KMS-11 (cell line): ENCODE measurements around the gene SMTNL1.
"Not testable (repeated sequence)": the region's sequence is repeated elsewhere in the genome, so short reads cannot be mapped to it uniquely, and the experiment has no call there.

Experiments
- H2AFZ ChIP-seq: fragments of 200-600 bp; sonication (generic); 2 replicates; pipeline ENCODE4 v1.6.1; 2016; ENCODE audit warnings: antibody characterized with exemption, mixed run types, low read depth
- H3K27ac ChIP-seq: fragments of 200-600 bp; sonication (generic); 2 replicates; pipeline ENCODE4 v1.6.1; 2016; ENCODE audit warnings: mild to moderate bottlenecking, mixed run types
- H3K27me3 ChIP-seq: fragments of 200-600 bp; sonication (generic); 2 replicates; pipeline ENCODE4 v1.6.1; 2017; ENCODE audit warnings: mild to moderate bottlenecking, low read depth, mixed run types, moderate library complexity; ENCODE audit not compliant: insufficient read depth
- H3K36me3 ChIP-seq: fragments of 200-600 bp; sonication (generic); 2 replicates; pipeline ENCODE4 v1.6.1; 2017; ENCODE audit warnings: mild to moderate bottlenecking, mixed run types; ENCODE audit not compliant: insufficient read depth
- H3K4me1 ChIP-seq: fragments of 200-600 bp; sonication (generic); 2 replicates; pipeline ENCODE4 v1.6.1; 2016; ENCODE audit warnings: mild to moderate bottlenecking, low read depth, mixed run types; ENCODE audit not compliant: poor library complexity, severe bottlenecking
- H3K4me2 ChIP-seq: fragments of 200-600 bp; sonication (generic); 2 replicates; pipeline ENCODE4 v1.7.0; 2016; ENCODE audit warnings: mild to moderate bottlenecking, mixed run types
- H3K4me3 ChIP-seq: fragments of 200-600 bp; sonication (generic); IDR thresholded peaks from 2 replicates; pipeline ENCODE4 v1.6.1; 2017; ENCODE audit warnings: low read depth, low read length, mixed read lengths; ENCODE audit not compliant: insufficient read depth
- H3K79me2 ChIP-seq: fragments of 200-600 bp; sonication (generic); 2 replicates; pipeline ENCODE4 v1.6.1; 2016; ENCODE audit warnings: low read depth, mixed run types; ENCODE audit not compliant: insufficient read depth
- H3K9ac ChIP-seq: fragments of 200-600 bp; sonication (generic); 2 replicates; pipeline ENCODE4 v1.6.1; 2016; ENCODE audit warnings: mild to moderate bottlenecking, mixed run types
- H4K20me1 ChIP-seq: fragments of 200-600 bp; sonication (generic); 2 replicates; pipeline ENCODE4 v1.6.1; 2016; ENCODE audit warnings: mild to moderate bottlenecking, mixed run types; ENCODE audit not compliant: insufficient read depth
- TF ChIP-seq, protein P1 (sequence below): fragments of 200-600 bp; sonication (generic); conservative IDR thresholded peaks from 2 replicates; pipeline ENCODE4 v1.6.1; 2017; ENCODE audit warnings: low read depth, mild to moderate bottlenecking, antibody characterized with exemption, low read length, moderate library complexity, mixed read lengths

Gene SMTNL1

DNA sequence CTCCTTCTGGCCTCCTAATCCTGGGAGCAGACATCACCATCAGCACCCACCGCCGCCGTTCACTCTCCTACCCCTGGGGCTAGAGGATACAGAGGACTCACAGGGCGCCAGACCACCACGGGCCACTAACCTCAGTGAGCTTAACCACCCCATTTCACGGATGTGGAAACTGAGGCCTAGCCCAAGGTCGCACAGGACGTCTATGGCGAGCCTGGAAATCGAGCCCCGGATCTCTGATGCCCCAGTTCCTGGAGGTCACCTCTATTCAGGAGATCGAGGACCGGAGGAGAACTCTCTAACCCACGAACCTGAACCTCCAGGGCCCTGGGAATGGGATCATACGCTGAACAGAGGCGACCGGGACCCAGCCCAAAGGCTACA lies 7.2 kb upstream of the SMTNL1 start:
- Histone ChIP-seq H3K9ac (peak overlapping the region; percentile 78), H3K27ac (peak overlapping the region; percentile 44; the same call in 1 of the 2 replicates), H3K27me3 (no peaks in the 10 kb centered on the region), H3K4me1 (peaks cover 26% of the 10 kb centered on the region), H3K4me3 (no peak overlapping the region), H2AFZ (peak overlapping the region; percentile 11; the same call in 1 of the 2 replicates), H3K36me3 (no peaks in the 10 kb centered on the region), H3K4me2 (peak overlapping the region; percentile 77), H3K79me2 (peaks cover 19% of the 10 kb centered on the region), H4K20me1 (no peaks in the 10 kb centered on the region)
- TF ChIP-seq, protein P1, sequence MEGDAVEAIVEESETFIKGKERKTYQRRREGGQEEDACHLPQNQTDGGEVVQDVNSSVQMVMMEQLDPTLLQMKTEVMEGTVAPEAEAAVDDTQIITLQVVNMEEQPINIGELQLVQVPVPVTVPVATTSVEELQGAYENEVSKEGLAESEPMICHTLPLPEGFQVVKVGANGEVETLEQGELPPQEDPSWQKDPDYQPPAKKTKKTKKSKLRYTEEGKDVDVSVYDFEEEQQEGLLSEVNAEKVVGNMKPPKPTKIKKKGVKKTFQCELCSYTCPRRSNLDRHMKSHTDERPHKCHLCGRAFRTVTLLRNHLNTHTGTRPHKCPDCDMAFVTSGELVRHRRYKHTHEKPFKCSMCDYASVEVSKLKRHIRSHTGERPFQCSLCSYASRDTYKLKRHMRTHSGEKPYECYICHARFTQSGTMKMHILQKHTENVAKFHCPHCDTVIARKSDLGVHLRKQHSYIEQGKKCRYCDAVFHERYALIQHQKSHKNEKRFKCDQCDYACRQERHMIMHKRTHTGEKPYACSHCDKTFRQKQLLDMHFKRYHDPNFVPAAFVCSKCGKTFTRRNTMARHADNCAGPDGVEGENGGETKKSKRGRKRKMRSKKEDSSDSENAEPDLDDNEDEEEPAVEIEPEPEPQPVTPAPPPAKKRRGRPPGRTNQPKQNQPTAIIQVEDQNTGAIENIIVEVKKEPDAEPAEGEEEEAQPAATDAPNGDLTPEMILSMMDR, result no peak

DNA sequence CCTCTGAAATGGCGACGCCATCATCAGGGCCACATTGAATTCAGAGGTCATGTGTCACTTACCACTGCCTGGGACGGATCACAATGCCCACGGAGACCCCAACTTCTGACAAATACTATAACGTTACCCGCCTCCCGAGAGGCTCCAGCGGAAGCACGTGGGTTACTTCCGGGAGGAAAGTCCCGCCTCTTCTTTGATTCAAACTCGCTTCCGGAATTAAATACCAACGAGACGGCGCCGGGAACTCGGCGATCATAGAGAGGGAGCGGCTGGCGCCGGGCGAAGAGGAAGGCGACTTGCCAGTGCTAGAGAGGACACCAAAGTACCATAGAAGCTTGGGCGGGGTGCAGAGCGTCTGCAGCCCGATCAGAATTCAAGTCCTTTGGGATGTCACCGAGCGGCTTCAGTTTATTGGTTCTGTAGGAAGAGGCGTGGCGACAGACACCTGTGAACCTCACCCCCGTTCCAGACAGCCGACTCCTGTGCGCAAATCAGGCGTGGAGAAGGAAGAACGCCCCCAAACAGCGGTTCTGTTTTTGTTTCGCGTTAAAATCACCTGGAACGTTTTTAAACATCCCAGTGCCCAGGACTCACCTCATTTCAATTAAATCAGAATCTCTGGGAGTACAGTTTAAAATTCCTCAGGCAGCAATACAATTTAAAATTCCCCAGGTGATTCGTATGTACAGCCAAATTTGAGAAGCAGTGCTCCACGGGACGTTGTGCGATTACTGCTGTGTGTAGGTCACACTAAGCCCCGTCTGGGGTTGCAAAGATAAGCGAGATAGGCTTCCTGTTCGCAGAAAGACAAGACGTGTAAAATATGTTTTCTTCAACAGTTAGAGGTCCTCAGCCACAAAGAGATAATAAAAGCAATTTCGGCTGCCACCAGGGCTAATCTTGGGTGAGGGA lies 6.5 kb upstream of the SMTNL1 start, which contains the start of gene TIMM10:
Gene TIMM10 (minus strand): TSS at position 159 of the 912 bp plus-strand sequence. CDS start 565 bp downstream, outside the sequence.
- Histone ChIP-seq H2AFZ (peak within 1 kb of the TSS; percentile 96), H3K27ac (peak within 1 kb of the TSS; percentile 44; the same call in 1 of the 2 replicates), H3K4me1 (peaks cover 26% of the 10 kb centered on the region), H3K79me2 (peaks cover 19% of the 10 kb centered on the region), H3K4me2 (peak within 1 kb of the TSS; percentile 95), H3K36me3 (no peaks in the 10 kb centered on the region), H4K20me1 (no peaks in the 10 kb centered on the region), H3K9ac (peak within 1 kb of the TSS; percentile 78), H3K27me3 (no peaks in the 10 kb centered on the region), H3K4me3 (no peak within 1 kb of the TSS)
- TF ChIP-seq, protein P1, result no peak

DNA sequence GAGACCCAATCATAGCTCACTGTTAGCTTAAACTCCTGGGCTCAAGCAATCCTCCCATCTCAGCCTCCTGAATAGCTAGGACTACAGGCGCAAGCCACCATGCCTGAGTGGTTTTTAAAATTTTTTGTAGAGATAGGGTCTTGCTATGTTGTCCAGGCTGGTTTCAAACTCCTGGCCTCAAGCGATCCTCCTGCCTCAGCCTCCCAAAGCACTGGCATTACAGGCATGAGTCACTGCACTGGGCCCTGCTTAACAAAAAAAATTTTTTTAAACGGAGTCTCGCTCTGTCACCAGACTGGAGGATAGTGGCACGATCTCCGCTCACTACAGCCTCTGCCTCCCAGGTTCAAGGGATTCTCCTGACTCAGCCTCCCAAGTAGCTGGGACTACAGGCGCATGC lies 2.9 kb upstream of the SMTNL1 start:
- Histone ChIP-seq H3K79me2 (peaks cover 11% of the 10 kb centered on the region), H3K4me1 (peaks cover 12% of the 10 kb centered on the region)
- H2AFZ ChIP-seq, H4K20me1 ChIP-seq, H3K4me2 ChIP-seq, H3K27ac ChIP-seq, H3K9ac ChIP-seq, H3K4me3 ChIP-seq, H3K36me3 ChIP-seq, H3K27me3 ChIP-seq: not testable (repeated sequence)

- Histone ChIP-seq H3K4me3 (no peak overlapping the region), H4K20me1 (no peaks in the 10 kb centered on the region), H3K36me3 (no peaks in the 10 kb centered on the region), H3K9ac (no peak overlapping the region), H3K79me2 (no peaks in the 10 kb centered on the region), H3K27me3 (no peaks in the 10 kb centered on the region), H3K4me1 (no peaks in the 10 kb centered on the region), H3K27ac (no peak overlapping the region), H2AFZ (no peak overlapping the region), H3K4me2 (no peak overlapping the region)
- TF ChIP-seq, protein P1, result no peak
Observed at GRCh38 chr11:57539342-57539741, 1.9 kb downstream of the SMTNL1 start.

- Histone ChIP-seq H2AFZ (no peak overlapping the region), H3K27ac (no peak overlapping the region), H4K20me1 (no peaks in the 10 kb centered on the region), H3K4me3 (no peak overlapping the region), H3K4me1 (no peaks in the 10 kb centered on the region), H3K9ac (no peak overlapping the region), H3K27me3 (no peaks in the 10 kb centered on the region), H3K79me2 (no peaks in the 10 kb centered on the region), H3K36me3 (no peaks in the 10 kb centered on the region), H3K4me2 (no peak overlapping the region)
- TF ChIP-seq, protein P1, result no peak
Observed at GRCh38 chr11:57541169-57541568, 3.8 kb downstream of the SMTNL1 start.
